Gastroesophageal sphincter (tissue), 4 donors: Measurements from ENCODE around the gene RDH8. TPM values are rescaled to one million over a fixed set of nuclear protein-coding genes. Genes with fewer than 3 reads are reported as not detected.

ENCODE experiments used
- ATAC-seq: fragments of 150-250 bp; one replicate; pipeline ENCODE4 v1.9.1; 2016; ENCODE audit warnings: mild to moderate bottlenecking, moderate library complexity
- H3K27ac ChIP-seq, 4 donors: fragments of 200-600 bp; sonication (generic) in 3 of 4; 1 replicate in 3 of 4; 2 replicates in 1 of 4; pipeline ENCODE4 v1.5.1; 2016 to 2019
- H3K27me3 ChIP-seq: fragments of 200-600 bp; sonication (generic); one replicate; pipeline ENCODE4 v1.5.1; 2019
- H3K36me3 ChIP-seq, 2 donors: fragments of 200-600 bp; sonication (generic); one replicate each; pipeline ENCODE4 v1.5.1; 2019; ENCODE audit warnings: control low read depth in 1 of 2
- H3K4me1 ChIP-seq, 3 donors: fragments of 200-600 bp; sonication (generic); 1 replicate in 2 of 3; 2 replicates in 1 of 3; pipeline ENCODE4 v1.5.1; 2016 to 2019; ENCODE audit warnings: control low read depth in 2 of 3
- H3K4me3 ChIP-seq, 2 donors: fragments of 200-600 bp; sonication (generic); one replicate each; pipeline ENCODE4 v1.5.1; 2019; ENCODE audit warnings: mild to moderate bottlenecking in 1 of 2, moderate library complexity in 1 of 2
- H3K9me3 ChIP-seq, 3 donors: fragments of 200-600 bp; sonication (generic); one replicate each; pipeline ENCODE4 v1.5.1; 2017 to 2019; ENCODE audit warnings: control low read depth in 2 of 3
- EP300 ChIP-seq: sonication (generic); formaldehyde crosslinking; IDR thresholded peaks from one replicate; pipeline ENCODE4 v1.6.1; 2017; ENCODE audit warnings: antibody characterized with exemption, mild to moderate bottlenecking
- POLR2A ChIP-seq, 2 donors: fragments of 450-650 bp; IDR thresholded peaks; one replicate each; pipeline ENCODE4 v1.6.1; 2017; ENCODE audit warnings: antibody characterized with exemption in 2 of 2, mild to moderate bottlenecking in 2 of 2, moderate library complexity in 1 of 2
- POLR2AphosphoS5 ChIP-seq: sonication (generic); formaldehyde crosslinking; IDR thresholded peaks from one replicate; pipeline ENCODE4 v1.6.1; 2017; ENCODE audit warnings: antibody characterized with exemption
- WGBS, 2 donors: methylation state at CpG; one replicate each; pipeline ENCODE4 v1.1.5; 2018; ENCODE audit warnings: low coverage in 1 of 2; 5-methylcytosine and 5-hydroxymethylcytosine counted together
- total RNA-seq, 4 donors: library from RNA; depleted of rRNA; stranded (reverse); fragments of >200 nt; gene quantifications; one replicate each; pipeline ENCODE4 v1.1.0, GENCODE V29; 2016
- TF ChIP-seq, protein P1 (sequence below), 4 experiments: fragments of 200-600 bp in 2 of 4; fragments of 450-650 bp in 2 of 4; sonication (generic) in 1 of 4; IDR thresholded peaks; one replicate each; pipeline ENCODE4 v1.5.1; 2017 to 2019; ENCODE audit warnings: antibody characterized with exemption in 4 of 4, mild to moderate bottlenecking in 2 of 4, moderate library complexity in 2 of 4

RDH8 gene, protein sequence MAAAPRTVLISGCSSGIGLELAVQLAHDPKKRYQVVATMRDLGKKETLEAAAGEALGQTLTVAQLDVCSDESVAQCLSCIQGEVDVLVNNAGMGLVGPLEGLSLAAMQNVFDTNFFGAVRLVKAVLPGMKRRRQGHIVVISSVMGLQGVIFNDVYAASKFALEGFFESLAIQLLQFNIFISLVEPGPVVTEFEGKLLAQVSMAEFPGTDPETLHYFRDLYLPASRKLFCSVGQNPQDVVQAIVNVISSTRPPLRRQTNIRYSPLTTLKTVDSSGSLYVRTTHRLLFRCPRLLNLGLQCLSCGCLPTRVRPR
- not detected for total RNA-seq

GRCh38 chr19:10013316-10013715 lies at the start of gene RDH8:
TSS of gene RDH8 (plus strand) at chr19:10013483. CDS start at chr19:10013498, 15 bp downstream.
- Histone ChIP-seq H3K36me3 (no peaks in the 10 kb centered on the region), H3K27me3 (peaks cover 83% of the 10 kb centered on the region), H3K27ac (peak within 1 kb of the TSS in 1 of 4 donors; percentile 83), H3K4me1 (peaks cover 0 to 28% (median 7%) of the 10 kb centered on the region in 3 donors), H3K4me3 (no peak within 1 kb of the TSS), H3K9me3 (no peaks in the 10 kb centered on the region)
- WGBS, 2 donors, result 42% methylated on average over 7 of the region's 10 CpGs; no CpG with 5 or more reads in 1 of the 2 donors
- TF ChIP-seq EP300 (no peak), POLR2AphosphoS5 (no peak), POLR2A (IDR thresholded peaks at IDR 0.05) (no peak)
- TF ChIP-seq, protein P1, sequence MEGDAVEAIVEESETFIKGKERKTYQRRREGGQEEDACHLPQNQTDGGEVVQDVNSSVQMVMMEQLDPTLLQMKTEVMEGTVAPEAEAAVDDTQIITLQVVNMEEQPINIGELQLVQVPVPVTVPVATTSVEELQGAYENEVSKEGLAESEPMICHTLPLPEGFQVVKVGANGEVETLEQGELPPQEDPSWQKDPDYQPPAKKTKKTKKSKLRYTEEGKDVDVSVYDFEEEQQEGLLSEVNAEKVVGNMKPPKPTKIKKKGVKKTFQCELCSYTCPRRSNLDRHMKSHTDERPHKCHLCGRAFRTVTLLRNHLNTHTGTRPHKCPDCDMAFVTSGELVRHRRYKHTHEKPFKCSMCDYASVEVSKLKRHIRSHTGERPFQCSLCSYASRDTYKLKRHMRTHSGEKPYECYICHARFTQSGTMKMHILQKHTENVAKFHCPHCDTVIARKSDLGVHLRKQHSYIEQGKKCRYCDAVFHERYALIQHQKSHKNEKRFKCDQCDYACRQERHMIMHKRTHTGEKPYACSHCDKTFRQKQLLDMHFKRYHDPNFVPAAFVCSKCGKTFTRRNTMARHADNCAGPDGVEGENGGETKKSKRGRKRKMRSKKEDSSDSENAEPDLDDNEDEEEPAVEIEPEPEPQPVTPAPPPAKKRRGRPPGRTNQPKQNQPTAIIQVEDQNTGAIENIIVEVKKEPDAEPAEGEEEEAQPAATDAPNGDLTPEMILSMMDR (IDR thresholded peaks at IDR 0.05), result no peak
- no peak for ATAC-seq

DNA sequence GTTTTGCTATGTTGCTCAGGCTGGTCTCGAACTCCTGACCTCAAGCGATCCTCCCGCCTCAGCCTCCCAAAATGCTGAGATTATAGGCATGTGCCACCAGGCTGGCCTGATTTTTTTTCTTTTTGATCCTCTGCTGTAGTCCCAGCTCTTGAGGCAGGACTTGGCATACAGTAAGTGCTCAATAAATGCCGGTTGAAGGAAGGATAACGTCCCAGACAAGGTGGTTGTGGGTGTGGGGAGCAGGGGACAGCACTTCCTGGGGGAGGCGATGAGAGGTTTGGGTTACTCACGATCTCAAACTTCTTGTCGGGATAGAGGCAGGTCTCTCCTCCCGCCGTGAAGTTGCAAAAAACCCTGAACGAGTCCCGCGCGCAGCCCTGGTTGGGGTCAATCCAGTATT lies 47.3 kb upstream of the RDH8 start:
- TF ChIP-seq POLR2A (IDR thresholded peaks at IDR 0.05), result no peak
- no peak for TF ChIP-seq POLR2AphosphoS5
- no peak for TF ChIP-seq EP300
- TF ChIP-seq, protein P1 (IDR thresholded peaks at IDR 0.05), result no peak
- Histone ChIP-seq H3K9me3 (no peaks in the 10 kb centered on the region), H3K27me3 (peaks cover 80% of the 10 kb centered on the region), H3K27ac (no peak overlapping the region), H3K4me1 (no peaks in the 10 kb centered on the region), H3K4me3 (no peak overlapping the region), H3K36me3 (peaks cover 0 to 68% of the 10 kb centered on the region in 2 donors)
- 86% methylated on average over 3 of the region's 14 CpGs; no CpG with 5 or more reads in 1 of the 2 donors for WGBS, 2 donors
- no peak for ATAC-seq

DNA sequence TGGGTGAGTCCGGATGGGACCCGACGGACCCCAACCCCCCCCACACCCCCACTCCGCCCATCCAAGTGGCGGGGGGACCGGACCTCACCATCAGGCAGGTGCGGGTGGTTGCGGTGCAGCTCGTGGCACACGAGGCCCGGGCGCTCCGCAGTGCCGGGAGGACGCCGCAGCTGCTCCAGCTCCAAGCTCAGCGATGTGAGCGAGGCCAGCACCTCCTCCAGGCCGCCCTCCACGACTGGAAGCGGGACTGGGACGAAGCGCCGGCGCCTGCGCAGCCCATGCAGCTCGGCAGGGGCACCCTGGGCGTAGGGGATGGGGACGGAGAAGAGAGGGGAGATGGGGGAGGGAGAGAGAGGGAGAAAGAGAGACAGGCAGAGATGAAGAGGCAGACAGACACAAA lies 46.8 kb upstream of the RDH8 start:
- Histone ChIP-seq H3K27me3 (peaks cover 79% of the 10 kb centered on the region), H3K9me3 (no peaks in the 10 kb centered on the region), H3K4me1 (no peaks in the 10 kb centered on the region), H3K4me3 (no peak overlapping the region), H3K27ac (no peak overlapping the region), H3K36me3 (peaks cover 0 to 68% of the 10 kb centered on the region in 2 donors)
- TF ChIP-seq POLR2A (IDR thresholded peaks at IDR 0.05), result no peak
- no peak for TF ChIP-seq EP300
- no peak for TF ChIP-seq POLR2AphosphoS5
- TF ChIP-seq, protein P1 (IDR thresholded peaks at IDR 0.05), result no peak
- no peak for ATAC-seq
- 5 to 32% methylated on average over 4 to 8 of the region's 29 CpGs for WGBS, 2 donors

- WGBS, 2 donors, result 54% methylated on average over 2 of the region's 4 CpGs; no CpG with 5 or more reads in 1 of the 2 donors
- H3K4me1 ChIP-seq, result no peaks in the 10 kb centered on the region
- H3K27me3 ChIP-seq, result peaks cover 75% of the 10 kb centered on the region
- no peak for ATAC-seq
- TF ChIP-seq POLR2A (IDR thresholded peaks at IDR 0.05) (no peak), EP300 (no peak), POLR2AphosphoS5 (no peak)
- H3K36me3 ChIP-seq, result peaks cover 0 to 64% of the 10 kb centered on the region in 2 donors
- no peak overlapping the region for H3K27ac ChIP-seq
- H3K4me3 ChIP-seq, result no peak overlapping the region
- H3K9me3 ChIP-seq, result no peaks in the 10 kb centered on the region
Observed at GRCh38 chr19:9967326-9967725, 46.0 kb upstream of the RDH8 start.

- peaks cover 0 to 64% of the 10 kb centered on the region in 2 donors for H3K36me3 ChIP-seq
- H3K27me3 ChIP-seq, result peaks cover 66% of the 10 kb centered on the region
- no peak overlapping the region for H3K4me3 ChIP-seq
- H3K27ac ChIP-seq, result no peak overlapping the region
- no peaks in the 10 kb centered on the region for H3K4me1 ChIP-seq
- no peak for ATAC-seq
- WGBS, 2 donors, result 72 to 83% methylated on average over 1 to 2 of the region's 8 CpGs
- H3K9me3 ChIP-seq, result no peaks in the 10 kb centered on the region
- TF ChIP-seq, protein P1 (IDR thresholded peaks at IDR 0.05), result no peak
- no peak for TF ChIP-seq EP300
Observed at GRCh38 chr19:9968820-9969687, 44.2 kb upstream of the RDH8 start.
